Heart right ventricle (tissue), 16 donors: ENCODE data around the gene QPCTL. TPM values are rescaled to one million over a fixed set of nuclear protein-coding genes. Genes with fewer than 3 reads are reported as not detected.
"Not testable (repeated sequence)": the region's sequence is repeated elsewhere in the genome, so short reads cannot be mapped to it uniquely, and the experiment has no call there.

Experiments
- ATAC-seq, 8 donors: fragments of 200-7000 bp; cut with Tn5 transposase; one replicate each; pipeline ENCODE4 v1.9.1; 2020; ENCODE audit warnings: mild to moderate bottlenecking in 8 of 8, moderate library complexity in 8 of 8, moderate number of reproducible peaks in 1 of 8
- DNase-seq, 2 donors: peaks; one replicate each; pipeline ENCODE4 v3.0.0-alpha.2; 2020
- H3K27ac ChIP-seq, 10 donors: fragments of 200-600 bp; sonication (generic) in 2 of 10; one replicate each; pipeline versions ENCODE4 v1.5.0 to v1.8.0; 2020 to 2022; ENCODE audit warnings: mild to moderate bottlenecking in 3 of 10
- H3K27me3 ChIP-seq, 7 donors: fragments of 200-600 bp; one replicate each; pipeline ENCODE4 v1.8.0; 2021 to 2022; ENCODE audit warnings: mild to moderate bottlenecking in 2 of 7
- H3K36me3 ChIP-seq, 9 donors: fragments of 200-600 bp; sonication (generic) in 1 of 9; one replicate each; pipeline versions ENCODE4 v1.5.0 to v1.8.0; 2020 to 2022; ENCODE audit warnings: mild to moderate bottlenecking in 2 of 9
- H3K4me1 ChIP-seq, 9 donors: fragments of 200-600 bp; sonication (generic) in 1 of 9; one replicate each; pipeline versions ENCODE4 v1.5.0 to v1.8.0; 2020 to 2022; ENCODE audit warnings: mild to moderate bottlenecking in 4 of 9
- H3K4me3 ChIP-seq, 10 donors: fragments of 200-600 bp; sonication (generic) in 2 of 10; one replicate each; pipeline versions ENCODE4 v1.5.0 to v1.8.0; 2020 to 2022; ENCODE audit warnings: mild to moderate bottlenecking in 7 of 10, moderate library complexity in 2 of 10
- H3K9me3 ChIP-seq, 11 donors: fragments of 200-600 bp in 10 of 11; sonication (generic) in 2 of 11; one replicate each; pipeline versions ENCODE4 v1.5.0 to v1.8.0; 2013 to 2022; ENCODE audit warnings: mild to moderate bottlenecking in 2 of 11, control low read depth in 1 of 11, moderate library complexity in 1 of 11
- CTCF ChIP-seq, 9 donors: fragments of 200-600 bp; sonication (generic) in 2 of 9; IDR thresholded peaks; one replicate each; pipeline versions ENCODE4 v1.5.0 to v1.8.0; 2021 to 2022; ENCODE audit warnings: antibody characterized with exemption in 9 of 9, mild to moderate bottlenecking in 5 of 9, moderate library complexity in 1 of 9
- WGBS, 2 donors: extraction: QIAGEN DNeasy Blood & Tissue Kit; methylation state at CpG; one replicate each; pipeline ENCODE4 v1.1.7; 2013; ENCODE audit warnings: inconsistent platforms in 1 of 2; 5-methylcytosine and 5-hydroxymethylcytosine counted together
- intact Hi-C, 10 donors: fragments of 100-400 bp; cut with DNase I; formaldehyde crosslinking; loops; one replicate each; pipeline versions ENCODE4 v1.11.1 to v1.14.2; 2022
- polyA plus RNA-seq, 2 donors: library from polyadenylated mRNA; stranded (reverse); fragments of 200-250 nt; gene quantifications; one replicate each; pipeline ENCODE4 v1.2.3, GENCODE V29; 2013
- total RNA-seq, 10 donors: library from RNA; stranded (reverse); fragmentation: NEBNext Ultra II Directional in 3 of 10; extraction: Animal tissue kit (Norgen Biotek cat#: 25700) in 3 of 10; gene quantifications; one replicate each; pipeline versions ENCODE4 v1.2.1 to v1.2.4, GENCODE V29; 2021 to 2023
- donor health status: Arrhythmogenic right ventricular cardiomyopathy.
- donor health status: ischemic (EF 13 %, LVEDD 7.1; RV severe dilation, severe dysfunction).
- donor health status: healthy with polysubstance abuse.
- donor health status: DM: no; HTN: yes; CAD: no.
- donor health status: DM: no; HTN: no; CAD: no.
- donor health status: ischemic (EF 25% LVEDD 6.9; RV normal size, moderate dysfunction).
- donor health status: ischemic (EF 25% LVEDD 5.7; RV mildly dilated, moderate dysfunction).
- donor health status: healthy.
- donor health status: DM: yes; HTN: yes; CAD: no.
- donor health status: Ischemic cardiomyopathy.
- donor health status: ischemic (EF 35%, LVEDD 5.7; RV mildly dilated, moderate dysfunction).
- donor health status: nonischemic (EF 11% LVEDD 7.7; RV severe dilation, severe dysfunction).
- donor health status: DM: yes; HTN: yes; CAD: no.
- donor health status: PGD.
- donor health status: ischemic (EF 29% LVEDD 5.4; RV normal size, mild dysfunction).
- donor health status: nonischemic (EF 23%, LVEDD 6.1; RV moderate dilation, normal function).

The QPCTL gene
- total and polyA plus RNA-seq, 12 donors: 1.8 to 4.5 (median 2.6) TPM

- peak overlapping the region in 8 of 10 donors; percentile 21 to 43 (median 37) for H3K4me3 ChIP-seq
- 12 to 14% methylated on average over 49 of the region's 49 CpGs for WGBS, 2 donors
- no peak overlapping the region for H3K27ac ChIP-seq
- peaks cover 8 to 64% (median 28%) of the 10 kb centered on the region in 7 donors for H3K27me3 ChIP-seq
- TF ChIP-seq CTCF (IDR thresholded peaks at IDR 0.05): peak in 1 of 9 donors; percentile 9
- peak; percentile 54 for DNase-seq
- ATAC-seq: peak in 7 of 8 donors; percentile 28 to 64 (median 45)
- intact Hi-C loops: no loop called here
- no peaks in the 10 kb centered on the region for H3K9me3 ChIP-seq
- H3K36me3 ChIP-seq: no peaks in the 10 kb centered on the region
- H3K4me1 ChIP-seq: peaks cover 0 to 35% (median 21%) of the 10 kb centered on the region in 9 donors
These were observed 14.9 kb upstream of the QPCTL start for GRCh38 chr19:45677351-45678230.

DNA sequence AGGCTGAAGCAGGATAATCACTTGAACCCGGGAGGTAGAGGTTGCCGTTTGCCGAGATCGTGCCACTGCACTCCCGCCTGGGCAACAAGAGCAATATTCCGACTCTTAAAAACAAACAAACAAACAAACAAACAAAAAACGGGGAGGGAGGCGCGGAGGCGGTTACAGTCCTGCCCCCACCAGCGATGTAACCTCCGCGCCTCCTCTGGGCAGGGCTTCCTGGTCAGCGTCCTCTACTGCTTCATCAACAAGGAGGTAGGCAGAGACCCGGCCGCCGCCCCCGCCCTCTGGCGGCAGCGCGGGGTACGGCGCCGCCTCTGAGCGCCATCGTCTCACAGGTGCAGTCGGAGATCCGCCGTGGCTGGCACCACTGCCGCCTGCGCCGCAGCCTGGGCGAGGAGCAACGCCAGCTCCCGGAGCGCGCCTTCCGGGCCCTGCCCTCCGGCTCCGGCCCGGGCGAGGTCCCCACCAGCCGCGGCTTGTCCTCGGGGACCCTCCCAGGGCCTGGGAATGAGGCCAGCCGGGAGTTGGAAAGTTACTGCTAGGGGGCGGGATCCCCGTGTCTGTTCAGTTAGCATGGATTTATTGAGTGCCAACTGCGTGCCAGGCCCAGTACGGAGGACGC lies 11.0 kb upstream of the QPCTL start:
- no peaks in the 10 kb centered on the region for H3K9me3 ChIP-seq
- H3K4me3 ChIP-seq: peak overlapping the region in 9 of 10 donors; percentile 14 to 55 (median 49)
- intact Hi-C loops: no loop called here
- H3K27ac ChIP-seq: peak overlapping the region in 9 of 10 donors; percentile 39 to 75 (median 70)
- 1 to 2% methylated on average over 45 to 51 of the region's 51 CpGs for WGBS, 2 donors
- ATAC-seq (peak; percentile 81 to 90 (median 88)), DNase-seq (peak; percentile 68 to 84)
- peak; percentile 90 to 99 (median 96) for TF ChIP-seq CTCF (IDR thresholded peaks at IDR 0.05)
- peaks cover 0 to 28% (median 21%) of the 10 kb centered on the region in 9 donors for H3K4me1 ChIP-seq
- H3K36me3 ChIP-seq: peaks cover 0 to 32% (median 9%) of the 10 kb centered on the region in 9 donors
- H3K27me3 ChIP-seq: peaks cover 8 to 40% (median 26%) of the 10 kb centered on the region in 7 donors

DNA sequence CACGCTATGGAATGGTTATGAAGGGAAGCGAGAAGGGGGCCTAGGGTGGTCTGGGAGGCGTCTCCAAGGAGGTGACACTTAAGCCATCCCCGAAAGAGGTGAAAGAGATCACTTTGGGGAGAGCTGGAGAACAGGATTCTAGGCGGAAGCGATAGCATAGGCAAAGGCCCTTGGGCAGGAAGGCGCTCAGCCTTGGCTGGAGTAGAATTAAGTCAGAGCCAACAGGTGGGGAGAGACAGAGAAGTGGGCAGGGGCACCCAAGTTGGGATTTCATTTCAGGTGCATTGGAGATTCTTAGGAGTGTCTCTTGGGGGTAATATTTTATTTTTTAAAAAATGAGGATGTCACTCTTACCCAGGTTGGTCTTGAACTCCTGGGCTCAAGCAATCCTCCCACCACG lies 10.3 kb upstream of the QPCTL start:
- no peak for TF ChIP-seq CTCF (IDR thresholded peaks at IDR 0.05)
- 76 to 78% methylated on average over 8 of the region's 8 CpGs for WGBS, 2 donors
- no peak for DNase-seq
- Histone ChIP-seq H3K27me3 (peaks cover 8 to 34% (median 20%) of the 10 kb centered on the region in 7 donors), H3K4me1 (peaks cover 0 to 23% (median 17%) of the 10 kb centered on the region in 9 donors), H3K27ac (peak overlapping the region in 7 of 10 donors; percentile 59 to 75 (median 73)), H3K36me3 (peaks cover 0 to 39% (median 15%) of the 10 kb centered on the region in 9 donors), H3K9me3 (no peaks in the 10 kb centered on the region), H3K4me3 (peak overlapping the region in 2 of 10 donors; percentile 45 to 52)
- peak in 1 of 8 donors; percentile 2 for ATAC-seq
- intact Hi-C loops: no loop called here

- H3K27ac ChIP-seq: no peak overlapping the region
- peaks cover 0 to 15% (median 10%) of the 10 kb centered on the region in 9 donors for H3K4me1 ChIP-seq
- intact Hi-C loops: no loop called here
- no peaks in the 10 kb centered on the region for H3K9me3 ChIP-seq
- no peak overlapping the region for H3K4me3 ChIP-seq
- peaks cover 8 to 26% (median 14%) of the 10 kb centered on the region in 7 donors for H3K27me3 ChIP-seq
- DNase-seq (no peak), ATAC-seq (no peak)
- 59 to 64% methylated on average over 5 of the region's 5 CpGs for WGBS, 2 donors
- TF ChIP-seq CTCF (IDR thresholded peaks at IDR 0.05): no peak
- H3K36me3 ChIP-seq: peaks cover 0 to 47% (median 23%) of the 10 kb centered on the region in 9 donors
These were observed 9.6 kb upstream of the QPCTL start for GRCh38 chr19:45682908-45683307.

DNA sequence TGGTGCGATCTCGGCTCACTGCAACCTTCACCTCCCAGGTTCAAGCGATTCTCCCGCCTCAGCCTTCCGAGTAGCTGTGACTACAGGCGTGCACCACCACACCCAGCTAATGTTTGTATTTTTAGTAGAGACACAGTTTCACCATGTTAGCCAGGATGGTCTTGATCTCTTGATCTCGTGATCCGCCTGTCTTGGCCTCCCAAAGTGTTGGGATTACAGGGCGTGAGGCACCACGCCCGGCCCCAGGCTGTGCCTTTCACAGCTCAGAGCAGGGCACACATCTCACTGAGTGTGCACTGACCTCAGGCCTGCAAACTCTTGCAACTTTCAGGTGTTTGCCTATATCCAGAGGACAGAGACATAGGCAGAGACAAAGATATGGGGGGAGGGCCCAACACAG lies 7.4 kb upstream of the QPCTL start:
- ATAC-seq, DNase-seq, H3K9me3 ChIP-seq, H3K27me3 ChIP-seq, H3K4me3 ChIP-seq, intact Hi-C loops, H3K27ac ChIP-seq: not testable (repeated sequence)
- WGBS, 2 donors: 79 to 87% methylated on average over 11 of the region's 11 CpGs
- peaks cover 0 to 64% (median 29%) of the 10 kb centered on the region in 9 donors for H3K36me3 ChIP-seq
- H3K4me1 ChIP-seq: peaks cover 0 to 12% (median 10%) of the 10 kb centered on the region in 9 donors
